ENCODE measurements around the gene SIGLEC11. TPM values are rescaled to one million over a fixed set of nuclear protein-coding genes. Genes with fewer than 3 reads are reported as not detected.
A peak's percentile ranks its signal among the peaks of the same experiment; 100 is the strongest.

SIGLEC11 gene
- total and polyA plus RNA-seq, 2 of the 13 experiments (the other 11 are each of a cell fraction or from before 2014, with no cell fraction given), result not detected

DNA sequence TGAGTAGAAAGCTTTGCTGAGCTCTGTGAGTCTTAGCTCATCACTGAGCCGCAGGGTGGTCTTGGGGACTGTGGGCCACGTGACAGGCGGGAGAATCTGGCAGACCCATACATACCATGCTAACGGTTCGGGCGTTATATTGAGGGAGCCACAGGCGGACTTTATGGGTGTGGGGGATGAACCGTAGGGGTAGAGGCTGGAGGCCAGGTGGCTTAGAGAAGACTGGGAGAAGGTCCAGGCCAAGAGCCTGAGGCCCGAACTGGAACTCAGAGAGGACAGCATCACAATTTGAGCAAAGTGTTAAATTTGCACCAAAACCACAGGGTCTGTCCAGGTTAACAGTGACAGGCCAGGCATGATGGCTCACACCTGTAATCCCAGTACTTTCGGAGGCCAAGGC, 47.3 kb downstream of the SIGLEC11 start:
- in situ Hi-C loops (cut with HindIII; ENCODE audit: extremely low pct_ligation_motif_present, low pct_unique_long_range_greater_than_20kb) (no loop called here), intact Hi-C loops (cut with micrococcal nuclease; ENCODE audit: unreplicated experiment) (no loop called here)
- no peaks in the 10 kb centered on the region for H3K27me3 ChIP-seq (ENCODE audit: control insufficient read depth in 1 of 2, insufficient read depth in 2 of 2, low read length in 2 of 2)
- DNase-seq (ENCODE audit: low spot score), result no peak
- H3K36me3 ChIP-seq (replicated peaks in 1 of 2; ENCODE audit: control insufficient read depth in 1 of 2, insufficient read depth in 2 of 2, low read length in 2 of 2), result peaks cover 21 to 44% of the 10 kb centered on the region in 2 experiments
- POLR2A ChIA-PET, result interaction anchor here (2.5 kb wide), 1 partner anchor 16 kb away, joined by 17 read pairs; the partner anchor contains the start of genes ATF5 and NUP62
- CTCF ChIA-PET (ENCODE audit: low intra/inter-chr PET ratio, low total read pairs), result interaction anchor here (1.2 kb wide), 1 partner anchor 70 kb away, joined by 4 read pairs; no protein-coding TSS in a partner anchor
- no peaks in the 10 kb centered on the region for H4K20me1 ChIP-seq (ENCODE audit: insufficient read depth, low read length)
- no peak overlapping the region for H3K4me3 ChIP-seq (replicated peaks in 1 of 3; ENCODE audit: insufficient read depth in 1 of 3, low read depth in 2 of 3, low read length in 3 of 3)
- peaks cover 24% of the 10 kb centered on the region for H3K4me1 ChIP-seq (ENCODE audit: insufficient read depth, low read length)
- FAIRE-seq, result no peak
- H3K4me2 ChIP-seq (ENCODE audit: low read depth, low read length), result peak overlapping the region; percentile 18; the same call in 1 of the 2 replicates
- peaks cover 21% of the 10 kb centered on the region for H3K79me2 ChIP-seq (ENCODE audit: insufficient read depth, low read length)
- no TSS peak for BruUV-seq (replicated peaks)
- H3K27ac ChIP-seq (ENCODE audit: extremely low read length, insufficient read depth, low read length), result peak overlapping the region; percentile 57
- no peaks in the 10 kb centered on the region for H3K9me3 ChIP-seq (ENCODE audit: low read length)
- ATAC-seq, result no peak
- no peak overlapping the region for H2AFZ ChIP-seq (ENCODE audit: low read length)
- 97% methylated on average over 10 of the region's 10 CpGs for WGBS (ENCODE audit: low lambda C conversion rate)
- 0 out of 2 replicates have a peak overlapping the region, but pooled peaks have one; percentile 10 for H3K9ac ChIP-seq (ENCODE audit: insufficient read depth, low read depth, low read length)
- TF ChIP-seq, protein P1, sequence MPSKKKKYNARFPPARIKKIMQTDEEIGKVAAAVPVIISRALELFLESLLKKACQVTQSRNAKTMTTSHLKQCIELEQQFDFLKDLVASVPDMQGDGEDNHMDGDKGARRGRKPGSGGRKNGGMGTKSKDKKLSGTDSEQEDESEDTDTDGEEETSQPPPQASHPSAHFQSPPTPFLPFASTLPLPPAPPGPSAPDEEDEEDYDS (CRISPR knock-in tag; IDR thresholded peaks at IDR 0.05), result no peak
- TF ChIP-seq FOXA3 (CRISPR knock-in tag; IDR thresholded peaks at IDR 0.05) (no peak), ZNF530 (CRISPR knock-in tag; IDR thresholded peaks at IDR 0.05; ENCODE audit: low read depth) (no peak), FOXA1 (IDR thresholded peaks at IDR 0.05) (no peak), FOXA1 (CRISPR knock-in tag; IDR thresholded peaks at IDR 0.05) (no peak), RELA (CRISPR knock-in tag; IDR thresholded peaks at IDR 0.05) (no peak), ISL2 (CRISPR knock-in tag; IDR thresholded peaks at IDR 0.05) (no peak), MEF2D (CRISPR knock-in tag; IDR thresholded peaks at IDR 0.05) (no peak), LCORL (IDR thresholded peaks at IDR 0.05) (no peak), LCORL (CRISPR knock-in tag; IDR thresholded peaks at IDR 0.05) (no peak), MAZ (IDR thresholded peaks at IDR 0.05; ENCODE audit: borderline replicate concordance, low read depth, low read length) (no peak), MAZ (CRISPR knock-in tag; IDR thresholded peaks at IDR 0.05; ENCODE audit: low read depth) (no peak), DNMT1 (CRISPR knock-in tag; IDR thresholded peaks at IDR 0.05) (no peak), ZSCAN20 (CRISPR knock-in tag; IDR thresholded peaks at IDR 0.05; ENCODE audit: borderline replicate concordance) (no peak)
- TF ChIP-seq, protein P2, sequence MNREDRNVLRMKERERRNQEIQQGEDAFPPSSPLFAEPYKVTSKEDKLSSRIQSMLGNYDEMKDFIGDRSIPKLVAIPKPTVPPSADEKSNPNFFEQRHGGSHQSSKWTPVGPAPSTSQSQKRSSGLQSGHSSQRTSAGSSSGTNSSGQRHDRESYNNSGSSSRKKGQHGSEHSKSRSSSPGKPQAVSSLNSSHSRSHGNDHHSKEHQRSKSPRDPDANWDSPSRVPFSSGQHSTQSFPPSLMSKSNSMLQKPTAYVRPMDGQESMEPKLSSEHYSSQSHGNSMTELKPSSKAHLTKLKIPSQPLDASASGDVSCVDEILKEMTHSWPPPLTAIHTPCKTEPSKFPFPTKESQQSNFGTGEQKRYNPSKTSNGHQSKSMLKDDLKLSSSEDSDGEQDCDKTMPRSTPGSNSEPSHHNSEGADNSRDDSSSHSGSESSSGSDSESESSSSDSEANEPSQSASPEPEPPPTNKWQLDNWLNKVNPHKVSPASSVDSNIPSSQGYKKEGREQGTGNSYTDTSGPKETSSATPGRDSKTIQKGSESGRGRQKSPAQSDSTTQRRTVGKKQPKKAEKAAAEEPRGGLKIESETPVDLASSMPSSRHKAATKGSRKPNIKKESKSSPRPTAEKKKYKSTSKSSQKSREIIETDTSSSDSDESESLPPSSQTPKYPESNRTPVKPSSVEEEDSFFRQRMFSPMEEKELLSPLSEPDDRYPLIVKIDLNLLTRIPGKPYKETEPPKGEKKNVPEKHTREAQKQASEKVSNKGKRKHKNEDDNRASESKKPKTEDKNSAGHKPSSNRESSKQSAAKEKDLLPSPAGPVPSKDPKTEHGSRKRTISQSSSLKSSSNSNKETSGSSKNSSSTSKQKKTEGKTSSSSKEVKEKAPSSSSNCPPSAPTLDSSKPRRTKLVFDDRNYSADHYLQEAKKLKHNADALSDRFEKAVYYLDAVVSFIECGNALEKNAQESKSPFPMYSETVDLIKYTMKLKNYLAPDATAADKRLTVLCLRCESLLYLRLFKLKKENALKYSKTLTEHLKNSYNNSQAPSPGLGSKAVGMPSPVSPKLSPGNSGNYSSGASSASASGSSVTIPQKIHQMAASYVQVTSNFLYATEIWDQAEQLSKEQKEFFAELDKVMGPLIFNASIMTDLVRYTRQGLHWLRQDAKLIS (CRISPR knock-in tag; IDR thresholded peaks at IDR 0.05), result no peak
- TF ChIP-seq, protein P3, sequence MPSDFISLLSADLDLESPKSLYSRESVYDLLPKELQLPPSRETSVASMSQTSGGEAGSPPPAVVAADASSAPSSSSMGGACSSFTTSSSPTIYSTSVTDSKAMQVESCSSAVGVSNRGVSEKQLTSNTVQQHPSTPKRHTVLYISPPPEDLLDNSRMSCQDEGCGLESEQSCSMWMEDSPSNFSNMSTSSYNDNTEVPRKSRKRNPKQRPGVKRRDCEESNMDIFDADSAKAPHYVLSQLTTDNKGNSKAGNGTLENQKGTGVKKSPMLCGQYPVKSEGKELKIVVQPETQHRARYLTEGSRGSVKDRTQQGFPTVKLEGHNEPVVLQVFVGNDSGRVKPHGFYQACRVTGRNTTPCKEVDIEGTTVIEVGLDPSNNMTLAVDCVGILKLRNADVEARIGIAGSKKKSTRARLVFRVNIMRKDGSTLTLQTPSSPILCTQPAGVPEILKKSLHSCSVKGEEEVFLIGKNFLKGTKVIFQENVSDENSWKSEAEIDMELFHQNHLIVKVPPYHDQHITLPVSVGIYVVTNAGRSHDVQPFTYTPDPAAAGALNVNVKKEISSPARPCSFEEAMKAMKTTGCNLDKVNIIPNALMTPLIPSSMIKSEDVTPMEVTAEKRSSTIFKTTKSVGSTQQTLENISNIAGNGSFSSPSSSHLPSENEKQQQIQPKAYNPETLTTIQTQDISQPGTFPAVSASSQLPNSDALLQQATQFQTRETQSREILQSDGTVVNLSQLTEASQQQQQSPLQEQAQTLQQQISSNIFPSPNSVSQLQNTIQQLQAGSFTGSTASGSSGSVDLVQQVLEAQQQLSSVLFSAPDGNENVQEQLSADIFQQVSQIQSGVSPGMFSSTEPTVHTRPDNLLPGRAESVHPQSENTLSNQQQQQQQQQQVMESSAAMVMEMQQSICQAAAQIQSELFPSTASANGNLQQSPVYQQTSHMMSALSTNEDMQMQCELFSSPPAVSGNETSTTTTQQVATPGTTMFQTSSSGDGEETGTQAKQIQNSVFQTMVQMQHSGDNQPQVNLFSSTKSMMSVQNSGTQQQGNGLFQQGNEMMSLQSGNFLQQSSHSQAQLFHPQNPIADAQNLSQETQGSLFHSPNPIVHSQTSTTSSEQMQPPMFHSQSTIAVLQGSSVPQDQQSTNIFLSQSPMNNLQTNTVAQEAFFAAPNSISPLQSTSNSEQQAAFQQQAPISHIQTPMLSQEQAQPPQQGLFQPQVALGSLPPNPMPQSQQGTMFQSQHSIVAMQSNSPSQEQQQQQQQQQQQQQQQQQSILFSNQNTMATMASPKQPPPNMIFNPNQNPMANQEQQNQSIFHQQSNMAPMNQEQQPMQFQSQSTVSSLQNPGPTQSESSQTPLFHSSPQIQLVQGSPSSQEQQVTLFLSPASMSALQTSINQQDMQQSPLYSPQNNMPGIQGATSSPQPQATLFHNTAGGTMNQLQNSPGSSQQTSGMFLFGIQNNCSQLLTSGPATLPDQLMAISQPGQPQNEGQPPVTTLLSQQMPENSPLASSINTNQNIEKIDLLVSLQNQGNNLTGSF (CRISPR knock-in tag; IDR thresholded peaks at IDR 0.05), result no peak
